GM19467 (cell line): ENCODE results near the gene LGR4.

ENCODE experiments used
- ATAC-seq: cut with Tn5 transposase; IDR thresholded peaks from one replicate; pipeline ENCODE4 v1.9.1; 2021; ENCODE audit warnings: mild to moderate bottlenecking, moderate library complexity; ENCODE audit not compliant: unreplicated experiment

LGR4 gene

GRCh38 chr11:27386181-27386845 is 86.3 kb downstream of the LGR4 start:
- ATAC-seq = no peak

- no peak for ATAC-seq
Observed at GRCh38 chr11:27385245-27385644, 87.3 kb downstream of the LGR4 start.

- no peak for ATAC-seq
Observed at GRCh38 chr11:27384227-27384626, 88.4 kb downstream of the LGR4 start.

GRCh38 chr11:27383645-27384044 is 88.9 kb downstream of the LGR4 start:
- ATAC-seq = no peak

- ATAC-seq = no peak
Observed at GRCh38 chr11:27381238-27381666, 91.3 kb downstream of the LGR4 start.

GRCh38 chr11:27380771-27381170 is 91.8 kb downstream of the LGR4 start:
- ATAC-seq = no peak

GRCh38 chr11:27379449-27379848 is 93.1 kb downstream of the LGR4 start:
- no peak for ATAC-seq

- ATAC-seq = no peak
Observed at GRCh38 chr11:27375370-27375769, 97.2 kb downstream of the LGR4 start.

GRCh38 chr11:27373856-27374602 is 98.6 kb downstream of the LGR4 start:
- no peak for ATAC-seq

- no peak for ATAC-seq
Observed at GRCh38 chr11:27373392-27373791, 99.2 kb downstream of the LGR4 start.

GRCh38 chr11:27372164-27372563 is 100.4 kb downstream of the LGR4 start:
- ATAC-seq = no peak

GRCh38 chr11:27371489-27371888 is 101.1 kb downstream of the LGR4 start:
- ATAC-seq = no peak

- ATAC-seq = no peak
Observed at GRCh38 chr11:27370374-27370773, 102.2 kb downstream of the LGR4 start.

GRCh38 chr11:27367881-27368280 is 104.7 kb downstream of the LGR4 start:
- ATAC-seq = no peak

GRCh38 chr11:27363576-27364117 is 108.9 kb downstream of the LGR4 start:
- ATAC-seq = no peak

GRCh38 chr11:27362749-27363575 is 109.6 kb downstream of the LGR4 start, which contains the start of gene CCDC34:
Gene CCDC34 (minus strand): TSS chr11:27363215. CDS start chr11:27363194, 21 bp downstream.
- ATAC-seq = peak; percentile 100

- no peak for ATAC-seq
Observed at GRCh38 chr11:27361649-27362431, 110.8 kb downstream of the LGR4 start.

- ATAC-seq = no peak
Observed at GRCh38 chr11:27358296-27358695, 114.3 kb downstream of the LGR4 start.

GRCh38 chr11:27357250-27357649 is 115.3 kb downstream of the LGR4 start:
- ATAC-seq = no peak

GRCh38 chr11:27356624-27357222 is 115.9 kb downstream of the LGR4 start:
- ATAC-seq = no peak
